Measurements from ENCODE around the gene WDPCP.

GRCh38 chr2:63582873-63583272 is 5.4 kb downstream of the WDPCP start:
- TF ChIP-seq CTCF (conservative IDR thresholded peaks at IDR 0.05 in 1 of 2, IDR thresholded peaks at IDR 0.05 in 1 of 2; ENCODE audit: extremely low read depth in 1 of 2, insufficient read depth in 1 of 2, low read depth in 1 of 2, low read length in 2 of 2) (no peak), EZH2 (IDR thresholded peaks at IDR 0.05; ENCODE audit: borderline replicate concordance, low read length) (no peak)

Measured in mammary epithelial cell (primary cell).